ENCODE data around the gene SLC16A8.
"Not testable (repeated sequence)": the region's sequence is repeated elsewhere in the genome, so short reads cannot be mapped to it uniquely, and the experiment has no call there.

The SLC16A8 gene

GRCh38 chr22:38086001-38086845 lies 2.2 kb upstream of the SLC16A8 start:
- no peak for DNase-seq (ENCODE audit: low read depth in 2 of 2)

- no peak for DNase-seq (ENCODE audit: low read depth in 2 of 2)
These were observed 1.5 kb upstream of the SLC16A8 start for GRCh38 chr22:38085501-38085900.

GRCh38 chr22:38085056-38085455 lies 1.1 kb upstream of the SLC16A8 start:
- no peak for DNase-seq (ENCODE audit: low read depth in 2 of 2)

- DNase-seq (ENCODE audit: low read depth in 2 of 2) = no peak
These were observed 836 bp downstream of the SLC16A8 start for GRCh38 chr22:38082986-38083710.

GRCh38 chr22:38081941-38082828 lies 1.8 kb downstream of the SLC16A8 start:
- no peak for DNase-seq (ENCODE audit: low read depth in 2 of 2)

- no peak for DNase-seq (ENCODE audit: low read depth in 2 of 2)
These were observed 2.4 kb downstream of the SLC16A8 start for GRCh38 chr22:38081636-38081940.

- no peak for DNase-seq (ENCODE audit: low read depth in 2 of 2)
These were observed 2.9 kb downstream of the SLC16A8 start for GRCh38 chr22:38080850-38081635.

GRCh38 chr22:38080474-38080849 lies 3.5 kb downstream of the SLC16A8 start:
- no peak for DNase-seq (ENCODE audit: low read depth in 2 of 2)

- no peak for DNase-seq (ENCODE audit: low read depth in 2 of 2)
These were observed 4.2 kb downstream of the SLC16A8 start for GRCh38 chr22:38079804-38080203.

GRCh38 chr22:38079208-38079607 lies 4.8 kb downstream of the SLC16A8 start:
- not testable (repeated sequence) for DNase-seq (ENCODE audit: low read depth in 2 of 2)

GRCh38 chr22:38078046-38078840 lies 5.7 kb downstream of the SLC16A8 start:
- DNase-seq (ENCODE audit: low read depth in 2 of 2) = no peak

- no peak for DNase-seq (ENCODE audit: low read depth in 2 of 2)
These were observed 6.4 kb downstream of the SLC16A8 start for GRCh38 chr22:38077595-38077994.

- DNase-seq (ENCODE audit: low read depth in 2 of 2) = no peak
These were observed 6.9 kb downstream of the SLC16A8 start for GRCh38 chr22:38077096-38077495.

- no peak for DNase-seq (ENCODE audit: low read depth in 2 of 2)
These were observed 8.0 kb downstream of the SLC16A8 start for GRCh38 chr22:38075961-38076360.

GRCh38 chr22:38075105-38075825 lies 8.7 kb downstream of the SLC16A8 start:
- no peak for DNase-seq (ENCODE audit: low read depth in 2 of 2)

- DNase-seq (ENCODE audit: low read depth in 2 of 2) = no peak
These were observed 9.5 kb downstream of the SLC16A8 start for GRCh38 chr22:38074181-38075104.

GRCh38 chr22:38073150-38074130 lies 10.5 kb downstream of the SLC16A8 start:
- no peak for DNase-seq (ENCODE audit: low read depth in 2 of 2)
